ENCODE results near the gene NFIX.

DNA sequence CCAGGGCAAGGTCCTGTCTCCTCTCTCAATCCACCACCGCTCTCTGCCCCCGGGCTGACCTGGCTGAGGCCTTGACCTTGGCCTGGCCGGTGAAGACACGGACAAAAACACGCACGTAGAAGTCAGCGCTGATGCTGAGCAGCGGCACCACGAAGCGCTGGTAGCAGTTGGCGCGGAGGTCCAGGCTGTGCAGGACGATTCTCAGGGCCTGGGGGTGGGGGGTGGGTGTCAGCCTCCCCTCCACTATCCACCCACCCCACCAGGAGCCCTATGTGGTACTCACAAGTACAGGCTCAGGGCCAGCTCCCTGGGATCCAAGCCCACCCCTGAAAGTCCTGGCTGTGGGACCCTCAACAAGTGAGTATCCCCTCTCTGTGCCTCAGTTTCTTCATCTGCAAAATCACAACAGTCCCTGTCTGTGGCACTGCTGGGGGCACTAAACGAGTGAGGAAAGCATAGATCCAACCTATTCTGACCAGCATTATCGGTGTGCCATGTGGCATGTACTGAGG, 114.9 kb downstream of the NFIX start:
- TF ChIP-seq CTCF (conservative IDR thresholded peaks at IDR 0.05; ENCODE audit: low read depth in 2 of 2): no peak
- TF ChIP-seq ZNF331 (CRISPR knock-in tag; IDR thresholded peaks at IDR 0.05; ENCODE audit: low read depth): no peak
- no peak for TF ChIP-seq POLR2AphosphoS5 (IDR thresholded peaks at IDR 0.05; ENCODE audit: low read depth)
- TF ChIP-seq REST (IDR thresholded peaks at IDR 0.05; ENCODE audit: unreplicated experiment): no peak
- no peak for TF ChIP-seq EZH2 (IDR thresholded peaks at IDR 0.05; ENCODE audit: low read depth, unreplicated experiment)
- no peak for TF ChIP-seq EZH2phosphoT487 (IDR thresholded peaks at IDR 0.05; ENCODE audit: unreplicated experiment)
- no peak for TF ChIP-seq CREB1 (CRISPR knock-in tag; IDR thresholded peaks at IDR 0.05; ENCODE audit: low read depth)
- no peak for TF ChIP-seq NANOG (IDR thresholded peaks at IDR 0.05; ENCODE audit: borderline replicate concordance)
- TF ChIP-seq ETS1 (IDR thresholded peaks at IDR 0.05): no peak
- TF ChIP-seq STAT1 (IDR thresholded peaks at IDR 0.05; ENCODE audit: unreplicated experiment): no peak

All from GM23338 (cell line).